HG03039 (cell line): ENCODE results near the gene BEND6.
A peak's percentile ranks its signal among the peaks of the same experiment; 100 is the strongest.

Source experiments
- ATAC-seq: cut with Tn5 transposase; IDR thresholded peaks from one replicate; pipeline ENCODE4 v1.9.1; 2021; ENCODE audit warnings: mild to moderate bottlenecking, moderate library complexity; ENCODE audit not compliant: unreplicated experiment

Gene BEND6, protein sequence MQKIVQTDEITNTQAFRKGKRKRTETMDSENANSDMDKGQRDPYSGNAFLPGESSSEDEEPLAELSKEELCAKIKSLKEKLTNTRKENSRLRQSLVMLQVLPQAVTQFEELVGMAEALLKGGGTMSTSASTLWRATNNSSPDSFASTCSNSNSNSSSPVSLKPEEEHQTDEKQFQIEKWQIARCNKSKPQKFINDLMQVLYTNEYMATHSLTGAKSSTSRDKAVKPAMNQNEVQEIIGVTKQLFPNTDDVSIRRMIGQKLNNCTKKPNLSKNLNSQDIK

GRCh38 chr6:56954403-56955170 lies at the start of gene BEND6:
Gene BEND6, plus strand, starts transcription at chr6:56955107. Its CDS starts 26,704 bp downstream, at chr6:56981811.
- peak; percentile 36 for ATAC-seq

DNA sequence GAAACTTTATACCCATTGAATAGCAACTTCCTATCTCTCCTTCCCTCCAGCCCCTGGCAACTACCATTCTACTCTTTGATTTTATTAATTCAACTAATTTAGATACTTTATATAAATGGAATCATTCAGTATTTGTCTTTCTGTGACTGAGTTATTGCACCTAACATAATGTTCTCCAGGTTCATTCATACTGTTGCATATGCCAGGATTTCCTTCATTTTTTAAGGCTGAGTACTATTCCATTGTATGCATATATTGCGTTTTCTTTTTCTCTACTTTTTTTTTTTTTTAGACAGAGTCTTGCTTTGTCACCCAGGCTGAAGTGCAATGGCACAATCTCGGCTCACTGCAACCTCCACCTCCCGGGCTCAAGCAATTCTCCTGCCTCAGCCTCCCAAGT lies 49.5 kb upstream of the BEND6 start:
- ATAC-seq = no peak

DNA sequence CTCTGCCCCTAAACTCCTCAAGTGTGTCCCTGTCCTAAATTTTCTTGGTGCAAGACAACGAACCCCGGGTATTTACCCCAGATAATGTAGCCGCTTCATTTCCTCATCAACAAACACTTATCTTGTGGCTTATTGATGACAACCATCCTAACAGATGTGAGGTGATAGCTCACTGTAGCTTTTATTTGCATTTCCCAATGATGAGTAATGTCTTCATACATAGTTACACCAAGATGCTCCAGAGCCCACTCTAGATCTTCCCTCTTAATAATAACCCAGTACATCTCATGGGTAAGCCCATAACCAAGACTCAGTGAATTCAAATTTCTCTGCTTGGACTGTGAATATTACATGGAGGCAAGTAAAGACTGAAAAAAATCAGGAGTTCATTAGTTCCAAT lies 48.2 kb upstream of the BEND6 start:
- ATAC-seq = no peak

GRCh38 chr6:56909115-56909907 lies 45.6 kb upstream of the BEND6 start:
- no peak for ATAC-seq

- ATAC-seq = no peak
These were observed 43.1 kb upstream of the BEND6 start for GRCh38 chr6:56911847-56912246.

GRCh38 chr6:56913285-56914074 lies 41.4 kb upstream of the BEND6 start:
- no peak for ATAC-seq

DNA sequence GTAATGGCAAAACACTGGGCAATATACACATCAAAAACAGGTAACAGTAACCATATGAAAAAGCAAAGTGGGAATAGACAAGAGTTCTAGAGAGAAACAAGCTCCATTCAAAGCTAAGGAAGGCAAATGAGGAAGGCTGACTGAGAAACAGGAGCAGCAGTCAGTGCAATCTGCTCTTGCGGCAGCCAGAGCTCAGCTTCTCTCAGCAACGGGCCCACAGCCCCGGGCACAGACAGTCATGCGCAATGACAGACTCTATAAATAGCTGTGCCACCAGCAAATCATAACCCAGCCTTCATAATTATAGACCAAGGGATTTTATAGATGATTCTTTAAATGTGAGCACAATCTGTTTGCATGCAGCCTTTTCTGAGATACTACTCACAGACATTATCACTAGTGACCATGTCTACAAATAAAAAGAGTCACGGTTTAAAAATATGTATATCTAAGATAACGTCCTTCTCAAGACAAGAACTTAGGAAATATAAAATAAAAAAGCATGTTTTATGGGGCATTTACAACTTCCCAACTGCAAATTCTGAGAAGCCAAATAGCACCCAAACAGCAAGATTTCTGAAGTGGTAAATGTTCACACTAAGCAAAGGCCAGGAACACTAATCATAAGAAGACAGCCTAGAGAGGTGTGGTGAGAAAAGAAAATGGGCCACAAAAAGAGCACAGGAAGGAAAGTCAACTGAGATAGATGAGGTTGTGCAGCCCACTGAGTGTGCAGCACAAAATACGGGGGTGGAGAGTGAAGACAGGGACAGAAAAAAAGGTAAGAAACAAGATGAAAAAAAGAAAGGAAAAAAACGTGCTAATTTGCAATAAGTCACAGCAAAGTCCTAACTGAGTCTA lies 39.9 kb upstream of the BEND6 start:
- ATAC-seq = no peak

DNA sequence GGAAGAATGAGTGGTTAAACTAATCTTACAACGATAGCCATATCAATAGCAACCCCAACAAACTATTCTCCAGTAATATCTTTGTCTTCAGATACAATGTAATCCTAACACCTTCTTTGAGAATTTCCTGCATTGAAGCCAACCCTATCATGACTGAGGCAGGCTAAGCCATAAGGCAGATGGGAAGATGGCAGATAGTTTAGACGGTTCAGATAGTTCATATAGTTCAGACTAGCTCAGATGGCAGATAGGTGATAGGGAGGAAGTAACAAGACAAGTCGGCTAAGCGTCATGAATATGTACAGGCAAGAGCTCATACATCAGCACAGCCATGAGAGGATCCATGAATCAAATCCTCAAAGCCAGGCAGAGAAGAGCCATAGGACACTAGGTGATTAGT lies 39.1 kb upstream of the BEND6 start:
- ATAC-seq = no peak

DNA sequence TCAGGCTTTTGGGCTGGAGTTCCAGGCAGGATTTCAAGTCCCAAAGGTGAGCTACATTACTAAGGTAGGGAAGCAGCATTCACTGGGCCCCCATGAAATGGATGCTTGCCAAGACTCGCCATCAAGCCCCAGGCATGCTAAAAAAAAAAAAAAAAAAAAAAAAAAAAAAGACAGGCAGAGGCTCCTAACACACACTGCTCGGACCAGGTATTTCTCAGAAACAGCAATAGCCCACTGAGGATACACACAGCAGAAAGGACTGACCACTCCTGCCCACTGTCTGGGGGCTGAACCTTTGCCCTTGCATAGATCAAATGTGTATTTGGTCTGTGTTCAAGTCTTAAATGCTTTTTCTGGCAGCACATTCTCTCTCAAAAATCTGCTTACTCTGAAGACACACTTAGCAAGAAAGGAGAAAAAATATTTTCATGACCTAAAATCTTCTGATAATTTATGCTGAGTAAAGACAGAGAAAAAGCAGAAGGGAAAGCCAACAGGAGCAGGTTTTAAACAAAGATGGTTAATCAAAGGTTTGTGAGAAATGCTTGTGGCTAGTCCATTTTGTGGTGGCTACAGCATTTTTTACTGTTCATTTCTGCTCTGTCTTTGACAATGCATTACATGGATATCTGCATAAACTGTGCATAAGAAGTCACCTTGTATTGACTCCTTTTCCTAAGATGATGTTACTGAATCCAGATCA lies 37.9 kb upstream of the BEND6 start:
- ATAC-seq = no peak

DNA sequence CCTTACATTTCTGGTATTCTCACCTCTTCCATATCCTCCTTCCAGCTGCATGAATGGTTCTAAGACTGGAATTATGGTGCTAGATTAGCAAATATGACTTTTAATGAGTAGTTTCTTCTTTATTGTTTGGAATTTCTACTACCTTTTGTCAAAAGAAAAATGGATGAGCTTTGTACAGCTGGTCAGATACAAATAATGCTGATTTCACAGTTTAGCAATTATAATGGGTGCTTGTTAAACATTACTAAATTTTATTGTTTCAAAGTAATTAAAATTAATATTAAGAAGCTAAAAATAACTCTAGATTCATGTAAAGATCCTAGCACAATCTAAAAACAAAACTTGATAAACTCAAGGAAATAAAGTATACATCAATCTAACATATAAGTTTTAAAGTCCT lies 32.3 kb upstream of the BEND6 start:
- ATAC-seq = no peak

- no peak for ATAC-seq
These were observed 31.3 kb upstream of the BEND6 start for GRCh38 chr6:56923565-56923964.

GRCh38 chr6:56927538-56928453 lies 27.1 kb upstream of the BEND6 start:
- no peak for ATAC-seq

DNA sequence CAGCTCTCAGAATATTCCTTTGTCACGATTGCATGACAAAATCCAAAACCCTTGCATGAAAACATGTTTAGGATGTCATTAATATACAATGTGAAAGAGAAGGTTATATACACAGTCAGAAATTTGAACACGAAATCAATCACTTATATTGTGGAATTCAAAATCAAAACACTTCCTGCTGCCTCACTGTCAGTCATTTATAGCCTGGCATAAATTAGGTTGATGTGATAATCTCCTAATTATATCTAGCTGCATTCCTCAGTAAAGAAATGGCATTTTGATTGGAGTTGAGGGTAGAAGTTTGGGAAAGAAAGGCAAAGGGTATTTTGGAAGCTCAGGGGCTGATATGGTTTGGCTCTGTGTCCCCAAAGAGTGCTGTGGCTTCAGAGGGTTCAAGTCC lies 24.1 kb upstream of the BEND6 start:
- ATAC-seq = no peak

DNA sequence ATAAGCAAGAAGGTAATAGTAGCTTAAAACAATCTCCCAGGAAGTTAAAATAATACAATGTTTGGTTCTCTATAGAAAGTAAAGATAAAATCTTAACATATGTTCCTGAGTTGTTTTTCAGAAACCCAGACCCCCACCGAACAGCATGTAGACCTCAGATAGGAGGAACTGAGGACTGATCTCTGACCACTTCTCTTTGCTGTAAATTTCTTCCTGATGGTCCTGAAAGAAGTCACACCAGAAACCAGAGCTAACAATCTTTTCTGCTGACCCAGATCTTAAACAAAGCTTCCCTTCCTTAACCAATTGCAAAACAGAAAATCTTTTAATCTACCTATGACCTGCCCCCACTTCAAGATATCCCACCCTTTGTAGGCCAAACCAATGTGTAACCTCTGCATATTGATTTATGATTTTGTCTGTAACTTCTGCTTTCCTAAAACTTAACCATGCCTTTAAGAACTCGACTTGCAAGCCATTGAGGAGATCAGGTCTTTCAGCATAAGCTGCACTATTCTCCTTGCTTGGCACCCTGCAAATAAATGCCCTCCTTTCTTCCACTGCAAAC lies 21.9 kb upstream of the BEND6 start:
- ATAC-seq = no peak

DNA sequence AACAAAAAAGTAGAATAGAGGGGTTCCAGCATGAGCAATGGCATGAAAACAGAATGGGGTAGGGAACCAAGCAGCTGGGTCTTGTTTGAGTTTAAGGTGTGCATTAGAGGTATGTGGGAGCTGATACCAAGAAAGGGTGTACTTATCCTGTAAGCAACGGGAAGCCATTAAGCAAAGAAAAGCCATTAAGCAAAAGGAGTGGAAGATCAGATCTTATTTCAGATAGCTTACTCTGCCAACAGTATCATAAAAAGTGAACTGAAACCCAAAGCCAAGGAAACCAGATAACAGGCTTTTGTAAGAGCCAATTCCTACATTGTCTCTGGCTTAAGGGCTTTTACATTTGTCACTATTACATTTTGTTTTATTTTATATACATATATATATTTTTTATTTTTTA lies 21.3 kb upstream of the BEND6 start:
- ATAC-seq = no peak

DNA sequence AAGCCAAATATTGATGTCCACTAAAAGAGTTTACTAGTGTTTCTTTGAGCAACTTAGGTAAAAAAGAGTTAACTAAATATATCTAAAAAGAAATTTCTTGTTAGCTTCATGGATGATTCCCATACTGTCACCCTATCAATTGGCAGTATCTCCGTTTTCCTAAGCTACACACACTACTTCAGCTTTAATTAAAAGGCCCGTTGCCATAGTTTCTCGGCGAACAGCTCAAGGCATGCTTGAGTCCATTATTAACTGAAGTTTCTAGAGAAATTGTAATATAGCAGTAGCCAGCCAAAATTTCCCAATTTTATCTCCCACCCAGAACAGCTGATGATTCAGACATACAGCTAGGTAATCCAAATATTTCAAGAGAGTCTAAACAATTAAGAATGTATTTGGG lies 20.0 kb upstream of the BEND6 start:
- ATAC-seq = no peak

- ATAC-seq = no peak
These were observed 18.4 kb upstream of the BEND6 start for GRCh38 chr6:56936466-56936865.

DNA sequence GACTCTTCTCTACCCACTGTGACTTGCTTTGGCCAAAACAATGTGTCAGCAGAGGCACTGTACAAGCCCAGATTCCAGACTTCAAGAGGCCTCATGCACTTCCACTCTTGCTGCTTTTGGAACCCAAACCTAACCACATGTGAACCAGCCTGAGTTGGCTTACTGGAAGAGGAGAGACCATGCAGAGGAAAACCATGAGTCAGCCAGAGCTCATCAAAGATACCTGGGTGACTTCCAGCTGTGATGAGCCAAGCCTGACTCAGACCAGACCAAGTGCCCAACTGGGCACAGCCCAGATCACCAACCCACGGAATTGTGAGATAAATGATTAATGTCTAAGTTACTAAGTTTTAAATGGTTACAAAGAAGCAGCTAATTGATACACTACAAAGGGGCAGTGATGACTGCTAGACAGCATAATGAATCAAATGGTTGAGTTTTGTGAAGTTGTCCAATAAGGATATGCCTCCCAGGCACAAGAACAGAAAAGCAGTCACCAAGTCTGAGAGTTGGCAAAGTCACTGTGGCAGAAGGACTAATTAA lies 16.2 kb upstream of the BEND6 start:
- peak; percentile 56 for ATAC-seq
